GM21390 (cell line): ENCODE data around the gene SLC39A6.
A peak's percentile ranks its signal among the peaks of the same experiment; 100 is the strongest.
"Not testable (repeated sequence)": the region's sequence is repeated elsewhere in the genome, so short reads cannot be mapped to it uniquely, and the experiment has no call there.

Experiments used
- ATAC-seq: cut with Tn5 transposase; IDR thresholded peaks from one replicate; pipeline ENCODE4 v1.9.1; 2021; ENCODE audit not compliant: unreplicated experiment

The SLC39A6 gene

GRCh38 chr18:36139245-36139644 is 10.1 kb upstream of the SLC39A6 start:
- no peak for ATAC-seq

- no peak for ATAC-seq
These were observed 6.1 kb upstream of the SLC39A6 start for GRCh38 chr18:36135264-36135663.

- no peak for ATAC-seq
These were observed 3.6 kb upstream of the SLC39A6 start for GRCh38 chr18:36132756-36133155.

GRCh38 chr18:36131692-36132483 is 2.7 kb upstream of the SLC39A6 start:
- no peak for ATAC-seq

- no peak for ATAC-seq
These were observed 1.9 kb upstream of the SLC39A6 start for GRCh38 chr18:36130883-36131653.

- peak; percentile 22 for ATAC-seq
These were observed 1.1 kb upstream of the SLC39A6 start for GRCh38 chr18:36130039-36130831.

- ATAC-seq: peak; percentile 16
These were observed 237 bp downstream of the SLC39A6 start for GRCh38 chr18:36128907-36129299.

- ATAC-seq: no peak
These were observed 640 bp downstream of the SLC39A6 start for GRCh38 chr18:36128530-36128870.

GRCh38 chr18:36127836-36128529 is 1.2 kb downstream of the SLC39A6 start:
- no peak for ATAC-seq

GRCh38 chr18:36126668-36127067 is 2.5 kb downstream of the SLC39A6 start:
- no peak for ATAC-seq

GRCh38 chr18:36124841-36125240 is 4.3 kb downstream of the SLC39A6 start:
- no peak for ATAC-seq

GRCh38 chr18:36120297-36120696 is 8.8 kb downstream of the SLC39A6 start:
- no peak for ATAC-seq

- ATAC-seq: not testable (repeated sequence)
These were observed 12.4 kb downstream of the SLC39A6 start for GRCh38 chr18:36116771-36117170.

GRCh38 chr18:36114738-36115137 is 14.4 kb downstream of the SLC39A6 start:
- ATAC-seq: no peak

GRCh38 chr18:36114251-36114650 is 14.9 kb downstream of the SLC39A6 start:
- ATAC-seq: no peak

GRCh38 chr18:36112302-36112701 is 16.8 kb downstream of the SLC39A6 start:
- ATAC-seq: no peak

- no peak for ATAC-seq
These were observed 19.4 kb downstream of the SLC39A6 start for GRCh38 chr18:36109737-36110136.

GRCh38 chr18:36108601-36109000 is 20.5 kb downstream of the SLC39A6 start:
- no peak for ATAC-seq

GRCh38 chr18:36108196-36108595 is 20.9 kb downstream of the SLC39A6 start:
- no peak for ATAC-seq

GRCh38 chr18:36107477-36107876 is 21.7 kb downstream of the SLC39A6 start:
- ATAC-seq: no peak

- ATAC-seq: no peak
These were observed 24.4 kb downstream of the SLC39A6 start for GRCh38 chr18:36104749-36105148.
